ENCODE measurements around the gene RANBP3. TPM values are rescaled to one million over a fixed set of nuclear protein-coding genes. Genes with fewer than 3 reads are reported as not detected.

Gene RANBP3
- total RNA-seq, 4 donors from 2014 or later, result 57.8 to 148 (median 82.7) TPM

GRCh38 chr19:5993648-5994358 is 15.9 kb upstream of the RANBP3 start:
- peak; percentile 94 to 96 for DNase-seq
- Histone ChIP-seq H3K36me3 (no peaks in the 10 kb centered on the region), H3K27me3 (no peaks in the 10 kb centered on the region), H3K27ac (peak overlapping the region; percentile 54 to 79 (median 62)), H3K9me3 (no peaks in the 10 kb centered on the region), H3K4me1 (peaks cover 14 to 25% of the 10 kb centered on the region in 2 donors), H3K4me3 (replicated peaks in 1 of 3) (no peak overlapping the region)
- TF ChIP-seq POLR2A (IDR thresholded peaks at IDR 0.05) (peak in 1 of 2 donors; percentile 20), CTCF (IDR thresholded peaks at IDR 0.05) (no peak)
- 19% methylated on average over 18 to 23 of the region's 30 CpGs for WGBS, 2 donors
- intact Hi-C loops (cut with DNase I), result no loop called here

- WGBS, 2 donors, result 65 to 67% methylated on average over 13 of the region's 13 CpGs
- no peaks in the 10 kb centered on the region for H3K9me3 ChIP-seq
- peak overlapping the region; percentile 54 to 79 (median 62) for H3K27ac ChIP-seq
- TF ChIP-seq CTCF (IDR thresholded peaks at IDR 0.05) (no peak), POLR2A (IDR thresholded peaks at IDR 0.05) (no peak)
- H3K36me3 ChIP-seq, result no peaks in the 10 kb centered on the region
- H3K4me1 ChIP-seq, result peaks cover 14 to 25% of the 10 kb centered on the region in 2 donors
- no peak for DNase-seq
- intact Hi-C loops (cut with DNase I), result no loop called here
- H3K4me3 ChIP-seq (replicated peaks in 1 of 3), result no peak overlapping the region
- H3K27me3 ChIP-seq, result no peaks in the 10 kb centered on the region
Observed at GRCh38 chr19:5993201-5993600, 15.3 kb upstream of the RANBP3 start.

- intact Hi-C loops (cut with DNase I), result no loop called here
- 81 to 86% methylated on average over 11 of the region's 11 CpGs for WGBS, 2 donors
- no peak for DNase-seq
- H3K27me3 ChIP-seq, result no peaks in the 10 kb centered on the region
- H3K36me3 ChIP-seq, result no peaks in the 10 kb centered on the region
- peaks cover 14 to 29% of the 10 kb centered on the region in 2 donors for H3K4me1 ChIP-seq
- peak overlapping the region in 2 of 3 donors; percentile 62 to 79 for H3K27ac ChIP-seq
- TF ChIP-seq CTCF (IDR thresholded peaks at IDR 0.05) (no peak), POLR2A (IDR thresholded peaks at IDR 0.05) (no peak)
- no peaks in the 10 kb centered on the region for H3K9me3 ChIP-seq
- H3K4me3 ChIP-seq (replicated peaks in 1 of 3), result no peak overlapping the region
Observed at GRCh38 chr19:5992756-5993155, 14.8 kb upstream of the RANBP3 start.

- DNase-seq, result no peak
- Histone ChIP-seq H3K4me1 (peaks cover 17 to 39% of the 10 kb centered on the region in 2 donors), H3K27me3 (no peaks in the 10 kb centered on the region), H3K27ac (no peak overlapping the region), H3K9me3 (no peaks in the 10 kb centered on the region), H3K36me3 (no peaks in the 10 kb centered on the region), H3K4me3 (replicated peaks in 1 of 3) (no peak overlapping the region)
- TF ChIP-seq CTCF (IDR thresholded peaks at IDR 0.05), result no peak
- no peak for TF ChIP-seq POLR2A (IDR thresholded peaks at IDR 0.05)
- intact Hi-C loops (cut with DNase I), result no loop called here
- WGBS, 2 donors, result 95 to 96% methylated on average over 5 to 8 of the region's 8 CpGs
Observed at GRCh38 chr19:5991244-5991838, 13.4 kb upstream of the RANBP3 start.

GRCh38 chr19:5990289-5990797 is 12.4 kb upstream of the RANBP3 start:
- Histone ChIP-seq H3K27me3 (no peaks in the 10 kb centered on the region), H3K4me3 (replicated peaks in 1 of 3) (no peak overlapping the region), H3K27ac (no peak overlapping the region), H3K36me3 (no peaks in the 10 kb centered on the region), H3K9me3 (no peaks in the 10 kb centered on the region), H3K4me1 (peaks cover 17 to 48% of the 10 kb centered on the region in 2 donors)
- 50 to 73% methylated on average over 17 of the region's 17 CpGs for WGBS, 2 donors
- peak in 1 of 2 donors; percentile 17 for DNase-seq
- intact Hi-C loops (cut with DNase I), result no loop called here
- TF ChIP-seq CTCF (IDR thresholded peaks at IDR 0.05) (no peak), POLR2A (IDR thresholded peaks at IDR 0.05) (no peak)

Measured in thyroid gland (tissue), 4 donors.